PFSK-1 (cell line): Measurements from ENCODE around the gene ACOT7.

ENCODE experiments used
- FOXP2 ChIP-seq: optimal IDR thresholded peaks from 2 replicates; pipeline ENCODE3; 2011; ENCODE audit warnings: borderline replicate concordance, control low read depth, inconsistent platforms; ENCODE audit not compliant: insufficient read depth; ENCODE audit errors: extremely low read length, extremely low read depth
- POLR2AphosphoS5 ChIP-seq: IDR thresholded peaks from 2 replicates; pipeline ENCODE4 v1.6.1; 2012; ENCODE audit warnings: low read depth, mild to moderate bottlenecking, control low read depth, low read length, moderate library complexity
- SIN3A ChIP-seq: IDR thresholded peaks from 2 replicates; pipeline ENCODE4 v1.6.1; 2012; ENCODE audit warnings: mild to moderate bottlenecking, low read length, moderate library complexity, borderline replicate concordance; ENCODE audit not compliant: insufficient read depth
- TAF1 ChIP-seq: IDR thresholded peaks from 2 replicates; pipeline ENCODE4 v1.6.1; 2012; ENCODE audit warnings: low read length, control low read depth, borderline replicate concordance; ENCODE audit not compliant: insufficient read depth
- TF ChIP-seq, protein P1 (sequence below), 2 experiments: IDR thresholded peaks; 2 replicates each; pipeline versions ENCODE4 v1.6.1 to v1.8.0; 2011 to 2012; ENCODE audit warnings: low read depth in 2 of 2, low read length in 2 of 2, control low read depth in 1 of 2, inconsistent platforms in 1 of 2, mild to moderate bottlenecking in 1 of 2, moderate library complexity in 1 of 2; ENCODE audit not compliant: insufficient read depth in 1 of 2

The ACOT7 gene

DNA sequence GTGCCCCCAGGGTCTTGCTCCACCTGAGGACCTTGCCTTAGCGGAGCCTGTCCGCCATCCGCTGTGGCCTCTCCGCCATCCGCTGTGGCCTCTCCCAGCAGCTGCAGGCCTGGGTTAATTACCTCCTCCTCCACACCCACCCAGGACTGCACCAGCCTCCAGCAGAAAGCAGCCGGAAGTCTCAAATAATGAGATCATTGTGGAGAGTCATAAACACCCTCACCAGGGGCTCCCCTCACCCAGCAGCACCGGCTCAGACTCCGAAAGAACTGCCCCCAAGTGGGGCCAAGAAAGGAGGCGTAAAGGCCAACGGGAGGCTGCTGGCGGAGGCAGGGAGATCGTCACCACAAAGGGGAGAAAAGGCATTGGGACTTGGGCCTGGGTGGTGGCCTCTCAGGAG is 122.0 kb downstream of the ACOT7 start:
- TF ChIP-seq POLR2AphosphoS5: no peak
- TF ChIP-seq, protein P1, sequence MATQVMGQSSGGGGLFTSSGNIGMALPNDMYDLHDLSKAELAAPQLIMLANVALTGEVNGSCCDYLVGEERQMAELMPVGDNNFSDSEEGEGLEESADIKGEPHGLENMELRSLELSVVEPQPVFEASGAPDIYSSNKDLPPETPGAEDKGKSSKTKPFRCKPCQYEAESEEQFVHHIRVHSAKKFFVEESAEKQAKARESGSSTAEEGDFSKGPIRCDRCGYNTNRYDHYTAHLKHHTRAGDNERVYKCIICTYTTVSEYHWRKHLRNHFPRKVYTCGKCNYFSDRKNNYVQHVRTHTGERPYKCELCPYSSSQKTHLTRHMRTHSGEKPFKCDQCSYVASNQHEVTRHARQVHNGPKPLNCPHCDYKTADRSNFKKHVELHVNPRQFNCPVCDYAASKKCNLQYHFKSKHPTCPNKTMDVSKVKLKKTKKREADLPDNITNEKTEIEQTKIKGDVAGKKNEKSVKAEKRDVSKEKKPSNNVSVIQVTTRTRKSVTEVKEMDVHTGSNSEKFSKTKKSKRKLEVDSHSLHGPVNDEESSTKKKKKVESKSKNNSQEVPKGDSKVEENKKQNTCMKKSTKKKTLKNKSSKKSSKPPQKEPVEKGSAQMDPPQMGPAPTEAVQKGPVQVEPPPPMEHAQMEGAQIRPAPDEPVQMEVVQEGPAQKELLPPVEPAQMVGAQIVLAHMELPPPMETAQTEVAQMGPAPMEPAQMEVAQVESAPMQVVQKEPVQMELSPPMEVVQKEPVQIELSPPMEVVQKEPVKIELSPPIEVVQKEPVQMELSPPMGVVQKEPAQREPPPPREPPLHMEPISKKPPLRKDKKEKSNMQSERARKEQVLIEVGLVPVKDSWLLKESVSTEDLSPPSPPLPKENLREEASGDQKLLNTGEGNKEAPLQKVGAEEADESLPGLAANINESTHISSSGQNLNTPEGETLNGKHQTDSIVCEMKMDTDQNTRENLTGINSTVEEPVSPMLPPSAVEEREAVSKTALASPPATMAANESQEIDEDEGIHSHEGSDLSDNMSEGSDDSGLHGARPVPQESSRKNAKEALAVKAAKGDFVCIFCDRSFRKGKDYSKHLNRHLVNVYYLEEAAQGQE (IDR thresholded peaks at IDR 0.05; ENCODE audit: insufficient read depth in 1 of 2, low read depth in 2 of 2, low read length in 2 of 2): 0 out of 4 replicates have a peak, but pooled peaks of 1 of the 2 experiments have one; percentile 21
- no peak for TF ChIP-seq FOXP2
- TF ChIP-seq SIN3A: no peak
- no peak for TF ChIP-seq TAF1

DNA sequence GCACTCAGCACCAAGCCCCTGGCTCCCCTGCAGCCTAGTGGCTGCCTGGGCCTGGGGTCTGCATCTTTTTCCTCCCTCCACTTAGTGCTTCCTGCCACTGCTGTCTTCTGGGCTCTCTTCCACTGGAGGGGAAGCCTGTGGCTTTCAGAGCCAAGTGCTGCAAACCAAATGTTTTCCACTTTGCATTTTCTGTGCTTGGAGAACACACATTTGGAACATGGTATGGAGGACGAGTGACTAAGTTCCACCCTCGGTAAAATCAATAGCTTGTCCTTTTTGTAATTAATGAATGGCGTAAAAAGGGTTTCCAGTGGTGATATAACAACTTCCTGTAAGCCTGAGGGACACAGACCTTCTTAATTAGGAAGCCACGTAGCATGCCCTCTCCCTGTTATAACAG is 122.6 kb downstream of the ACOT7 start:
- TF ChIP-seq TAF1: no peak
- no peak for TF ChIP-seq FOXP2
- TF ChIP-seq SIN3A: no peak
- TF ChIP-seq POLR2AphosphoS5: no peak
- TF ChIP-seq, protein P1 (IDR thresholded peaks at IDR 0.05; ENCODE audit: insufficient read depth in 1 of 2, low read depth in 2 of 2, low read length in 2 of 2): no peak

DNA sequence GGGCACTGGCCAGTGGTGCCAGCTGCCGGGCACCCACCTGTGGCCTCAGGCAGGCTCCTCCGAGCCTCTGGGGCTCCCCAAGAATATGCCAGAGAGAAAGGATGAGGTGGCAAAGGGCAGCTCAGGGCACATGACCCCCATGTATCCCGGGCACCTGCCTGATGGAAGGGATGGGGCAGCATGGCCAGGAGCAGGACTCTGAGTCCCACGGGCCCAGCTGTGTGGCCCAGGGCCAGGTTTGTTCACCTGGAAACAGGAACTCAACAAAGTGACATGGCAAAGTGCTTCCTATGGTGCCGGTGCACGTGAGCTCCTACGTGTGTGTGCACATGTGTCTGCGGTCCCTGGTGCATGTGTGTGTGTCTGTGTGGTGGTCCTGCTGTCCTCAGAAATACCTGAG is 123.2 kb downstream of the ACOT7 start:
- TF ChIP-seq POLR2AphosphoS5 (no peak), TAF1 (no peak), FOXP2 (no peak), SIN3A (no peak)
- TF ChIP-seq, protein P1 (IDR thresholded peaks at IDR 0.05; ENCODE audit: insufficient read depth in 1 of 2, low read depth in 2 of 2, low read length in 2 of 2): no peak

DNA sequence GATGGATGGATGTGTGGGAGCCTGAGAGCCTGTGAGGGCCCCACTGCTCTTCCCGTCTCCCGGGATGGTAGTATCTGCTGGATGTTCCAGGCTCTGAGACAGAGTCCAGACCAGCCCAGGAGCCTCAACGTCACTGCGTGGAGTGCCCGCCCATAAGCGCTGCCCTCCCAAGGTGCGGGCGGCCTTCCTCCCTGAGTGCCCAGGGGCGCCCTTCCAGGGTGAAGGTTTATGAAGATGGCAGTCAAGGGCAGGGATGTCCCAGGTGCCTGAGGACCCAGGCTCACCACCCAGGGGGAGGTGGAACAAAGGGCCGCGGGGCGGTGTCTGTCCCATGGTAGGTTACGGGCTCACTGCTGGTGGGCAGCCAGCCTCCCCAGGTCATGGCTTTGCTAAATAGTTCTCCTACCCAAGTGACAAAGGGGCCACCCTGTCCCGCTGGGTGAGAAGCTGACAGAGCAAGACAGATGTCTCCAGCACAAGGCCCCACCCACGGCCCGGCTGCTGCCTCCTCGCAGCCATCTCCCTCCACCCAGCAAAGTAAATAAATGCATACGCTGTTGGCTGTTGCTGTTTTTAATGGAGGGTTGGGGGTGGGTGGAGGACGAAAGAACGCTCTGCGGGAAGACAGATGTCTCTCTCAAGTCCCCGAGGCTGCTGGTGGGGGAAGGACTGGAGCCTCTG is 123.7 kb downstream of the ACOT7 start:
- TF ChIP-seq POLR2AphosphoS5 (no peak), FOXP2 (no peak), TAF1 (no peak), SIN3A (no peak)
- TF ChIP-seq, protein P1 (IDR thresholded peaks at IDR 0.05; ENCODE audit: insufficient read depth in 1 of 2, low read depth in 2 of 2, low read length in 2 of 2): no peak

DNA sequence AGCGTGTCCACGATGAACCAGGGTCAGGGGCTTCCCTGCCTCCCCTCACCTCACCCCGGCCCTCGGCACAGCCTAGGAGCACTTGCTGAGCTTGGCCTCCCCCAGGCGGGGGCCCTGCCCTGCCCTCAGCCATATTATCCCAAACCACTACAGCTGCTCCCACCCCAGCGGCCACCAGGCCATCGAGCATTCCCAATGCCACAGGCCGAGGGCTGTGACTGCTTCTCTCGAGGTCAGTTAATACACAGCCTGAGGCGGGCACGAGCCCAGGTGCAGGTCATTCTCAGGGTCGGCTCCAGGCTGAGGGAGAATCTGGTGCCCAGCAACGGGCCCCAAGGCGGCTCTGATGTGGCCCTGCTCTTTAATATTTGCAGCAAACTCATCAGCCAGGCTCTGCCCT is 124.3 kb downstream of the ACOT7 start:
- no peak for TF ChIP-seq TAF1
- TF ChIP-seq SIN3A: no peak
- TF ChIP-seq, protein P1 (IDR thresholded peaks at IDR 0.05; ENCODE audit: insufficient read depth in 1 of 2, low read depth in 2 of 2, low read length in 2 of 2): no peak
- TF ChIP-seq POLR2AphosphoS5: no peak
- no peak for TF ChIP-seq FOXP2
